HepG2 (cell line): ENCODE results near the gene ERICH3. TPM values are rescaled to one million over a fixed set of nuclear protein-coding genes. Genes with fewer than 3 reads are reported as not detected.

Experiments used
- ATAC-seq: fragments of 200-7000 bp; cut with Tn5 transposase; 3 replicates; pipeline ENCODE4 v1.9.1; 2020; ENCODE audit warnings: mild to moderate bottlenecking, moderate library complexity
- BruUV-seq: library from RNA; stranded (reverse); fragments of 400-500 nt; replicated peaks from 2 replicates; lab custom pipeline; 2021; lab: Mats Ljungman, UMichigan
- CTCF ChIA-PET: fragments of 300-600 bp; formaldehyde crosslinking; extraction: SDS; loops from one replicate; lab custom pipeline; 2021; ENCODE audit warnings: low total read pairs, inconsistent platforms, low intra/inter-chr PET ratio; lab: Yijun Ruan, JAX
- POLR2A ChIA-PET: fragments of 350-600 bp; sonication (Branson Sonifier 250); formaldehyde crosslinking; loops from one replicate; lab custom pipeline; 2020; ENCODE audit warnings: antibody characterized with exemption, inconsistent platforms; lab: Yijun Ruan, JAX
- DNase-seq: peaks from one replicate; pipeline ENCODE4 v3.0.0-alpha.2; 2015; ENCODE audit warnings: low spot score
- FAIRE-seq: peaks from 3 replicates; lab custom pipeline; 2011; peaks lifted over from hg19 to GRCh38; lab: Jason Lieb, UNC
- H2AFZ ChIP-seq: one replicate; pipeline ENCODE4 v1.6.1; 2011; ENCODE audit warnings: low read length, inconsistent platforms
- H3K27ac ChIP-seq: fragments of 300-600 bp; 3 replicates; pipeline ENCODE4 v1.8.0; 2011; ENCODE audit warnings: mixed run types, mild to moderate bottlenecking, mixed read lengths, low read length, inconsistent platforms; ENCODE audit not compliant: insufficient read depth; ENCODE audit errors: extremely low read length
- H3K27me3 ChIP-seq, 2 experiments: fragments of 200-600 bp in 1 of 2; 2 replicates in 1 of 2; 3 replicates in 1 of 2; pipeline versions ENCODE4 v1.6.0 to v1.8.0; 2011; ENCODE audit warnings: low read length in 2 of 2, mild to moderate bottlenecking in 2 of 2, moderate library complexity in 2 of 2, inconsistent platforms in 1 of 2; ENCODE audit not compliant: insufficient read depth in 2 of 2, control insufficient read depth in 1 of 2
- H3K36me3 ChIP-seq, 2 experiments: fragments of 200-600 bp in 1 of 2; replicated peaks in 1 of 2; 2 replicates in 1 of 2; 3 replicates in 1 of 2; pipeline versions ENCODE4 v1.5.1 to v1.8.0; 2011; ENCODE audit warnings: low read length in 2 of 2, inconsistent platforms in 1 of 2; ENCODE audit not compliant: insufficient read depth in 2 of 2, control insufficient read depth in 1 of 2
- H3K4me1 ChIP-seq: 2 replicates; pipeline ENCODE4 v1.5.1; 2012; ENCODE audit warnings: low read length, inconsistent platforms; ENCODE audit not compliant: insufficient read depth
- H3K4me2 ChIP-seq: 2 replicates; pipeline ENCODE4 v1.6.0; 2011; ENCODE audit warnings: low read depth, low read length, inconsistent platforms
- H3K4me3 ChIP-seq, 3 experiments: fragments of 200-600 bp in 1 of 3; sonication (generic), shearing (Covaris generic) in 1 of 3; replicated peaks in 1 of 3; 2 replicates each; pipeline ENCODE4 v1.5.1; 2011 to 2016; ENCODE audit warnings: low read length in 3 of 3, inconsistent platforms in 2 of 3, low read depth in 2 of 3, mild to moderate bottlenecking in 2 of 3, control low read depth in 1 of 3, mixed read lengths in 1 of 3; ENCODE audit not compliant: insufficient read depth in 1 of 3
- H3K79me2 ChIP-seq: one replicate; pipeline ENCODE4 v1.6.1; 2011; ENCODE audit warnings: low read length, inconsistent platforms; ENCODE audit not compliant: insufficient read depth
- H3K9ac ChIP-seq: 2 replicates; pipeline ENCODE4 v1.6.0; 2011; ENCODE audit warnings: mild to moderate bottlenecking, low read depth, low read length, inconsistent platforms; ENCODE audit not compliant: insufficient read depth
- H3K9me3 ChIP-seq: 2 replicates; pipeline ENCODE4 v1.5.1; 2012; ENCODE audit warnings: mild to moderate bottlenecking, low read length
- H4K20me1 ChIP-seq: 2 replicates; pipeline ENCODE4 v1.6.0; 2011; ENCODE audit warnings: inconsistent platforms, mild to moderate bottlenecking, low read length, moderate library complexity; ENCODE audit not compliant: insufficient read depth
- ARID3A ChIP-seq: IDR thresholded peaks from 2 replicates; pipeline ENCODE4 v1.6.1; 2012; ENCODE audit warnings: low read depth, low read length, improper control_type of control experiment
- ATRX ChIP-seq: sonication (generic); formaldehyde crosslinking; IDR thresholded peaks from 2 replicates; pipeline ENCODE4 v1.4.0; 2020; ENCODE audit warnings: missing genetic modification reagents, borderline replicate concordance
- BCL6 ChIP-seq: IDR thresholded peaks from 2 replicates; pipeline ENCODE4 v1.6.1; 2016; ENCODE audit warnings: missing genetic modification reagents, missing compliant biosample characterization
- DR1 ChIP-seq: sonication (generic); formaldehyde crosslinking; IDR thresholded peaks from 2 replicates; pipeline ENCODE4 v1.8.0; 2021; ENCODE audit warnings: mild to moderate bottlenecking, missing genetic modification reagents, inconsistent platforms
- GLI4 ChIP-seq: sonication (generic); formaldehyde crosslinking; IDR thresholded peaks from 2 replicates; pipeline ENCODE4 v1.5.1; 2020; ENCODE audit warnings: missing genetic modification reagents, mild to moderate bottlenecking, moderate library complexity, borderline replicate concordance
- HNF1B ChIP-seq: sonication (generic); formaldehyde crosslinking; IDR thresholded peaks from 2 replicates; pipeline ENCODE4 v1.5.1; 2020; ENCODE audit warnings: mild to moderate bottlenecking, moderate library complexity, missing genetic modification reagents
- HNF4G ChIP-seq, 2 experiments: sonication (generic) in 1 of 2; formaldehyde crosslinking in 1 of 2; IDR thresholded peaks; 2 replicates each; pipeline versions ENCODE4 v1.4.0 to v1.6.1; 2011 to 2020; ENCODE audit warnings: borderline replicate concordance in 2 of 2, low read depth in 2 of 2, mild to moderate bottlenecking in 2 of 2, low read length in 1 of 2, missing genetic modification reagents in 1 of 2, moderate library complexity in 1 of 2
- PRDM10 ChIP-seq: sonication (generic); formaldehyde crosslinking; IDR thresholded peaks from 2 replicates; pipeline ENCODE4 v1.4.0; 2020; ENCODE audit warnings: low read depth, missing genetic modification reagents
- THAP11 ChIP-seq: IDR thresholded peaks from 2 replicates; pipeline ENCODE4 v1.6.1; 2016; ENCODE audit warnings: missing biosample characterization, missing genetic modification reagents
- YEATS2 ChIP-seq: sonication (generic); formaldehyde crosslinking; IDR thresholded peaks from 2 replicates; pipeline ENCODE4 v1.4.0; 2020; ENCODE audit warnings: missing genetic modification reagents, borderline replicate concordance
- ZBTB38 ChIP-seq: sonication (generic); formaldehyde crosslinking; IDR thresholded peaks from 2 replicates; pipeline ENCODE4 v1.5.1; 2020; ENCODE audit warnings: mild to moderate bottlenecking, missing genetic modification reagents
- WGBS: methylation state at CpG from one replicate; pipeline ENCODE4 v1.1.6; 2017; ENCODE audit warnings: low lambda C conversion rate; 5-methylcytosine and 5-hydroxymethylcytosine counted together
- in situ Hi-C: cut with HindIII; loops from 2 replicates; pipeline ENCODE4 v1.10.0; 2017; ENCODE audit warnings: low pct_unique_long_range_greater_than_20kb; ENCODE audit not compliant: extremely low pct_ligation_motif_present
- intact Hi-C: fragments of 100-400 bp; cut with micrococcal nuclease; formaldehyde crosslinking; loops from one replicate; pipeline ENCODE4 v1.10.0; 2022; ENCODE audit not compliant: unreplicated experiment
- polyA plus RNA-seq, 8 experiments: library from polyadenylated mRNA; depleted of rRNA in 3 of 8; stranded (reverse) in 7 of 8; unstranded in 1 of 8; fragments of >200 nt; fragmentation: Illumina TruSeq in 4 of 8; extraction: Trizol in 4 of 8; gene quantifications; 2 replicates each; pipeline versions ENCODE4 v1.2.1 to v1.2.3, GENCODE V29; 2011 to 2016; ENCODE audit warnings: low read depth in 4 of 8, missing spikeins in 1 of 8, mixed read lengths in 1 of 8; ENCODE audit not compliant: insufficient read depth in 1 of 8
- total RNA-seq, 5 experiments: library from RNA; depleted of rRNA; stranded (reverse); fragments of >200 nt; fragmentation: Illumina TruSeq; extraction: Trizol; gene quantifications; 2 replicates each; pipeline ENCODE4 v1.2.3, GENCODE V29; 2016; ENCODE audit warnings: low read depth in 1 of 5

Gene ERICH3
- total and polyA plus RNA-seq, 2 of the 13 experiments (the other 11 are each of a cell fraction or from before 2014, with no cell fraction given) = 0.03 TPM; not detected in 1

GRCh38 chr1:74523873-74524480 is 149.6 kb downstream of the ERICH3 start:
- ChIA-PET CTCF (no interaction called here), POLR2A (no interaction called here)
- H3K4me1 ChIP-seq = no peaks in the 10 kb centered on the region
- no TSS peak for BruUV-seq
- DNase-seq = no peak
- TF ChIP-seq HNF4G (IDR thresholded peaks at IDR 0.05; ENCODE audit: borderline replicate concordance, low read depth, low read length) (no peak), HNF4G (CRISPR knock-in tag; IDR thresholded peaks at IDR 0.05; ENCODE audit: borderline replicate concordance, low read depth) (no peak), DR1 (CRISPR knock-in tag) (no peak), ZBTB38 (CRISPR knock-in tag) (no peak), GLI4 (no peak), ATRX (CRISPR knock-in tag) (no peak), YEATS2 (CRISPR knock-in tag) (no peak), THAP11 (CRISPR knock-in tag) (no peak), BCL6 (CRISPR knock-in tag) (no peak), PRDM10 (no peak), ARID3A (no peak), HNF1B (CRISPR knock-in tag) (no peak)
- no peak overlapping the region for H3K4me2 ChIP-seq
- no peak for FAIRE-seq
- in situ Hi-C loops = no loop called here
- no peaks in the 10 kb centered on the region for H3K36me3 ChIP-seq
- no peak for ATAC-seq
- H3K9me3 ChIP-seq = no peaks in the 10 kb centered on the region
- H4K20me1 ChIP-seq = no peaks in the 10 kb centered on the region
- 0% methylated on average over 2 of the region's 2 CpGs for WGBS
- H3K27ac ChIP-seq = no peak overlapping the region
- H3K27me3 ChIP-seq = no peaks in the 10 kb centered on the region
- no peak overlapping the region for H3K9ac ChIP-seq
- intact Hi-C loops = no loop called here
- no peaks in the 10 kb centered on the region for H3K79me2 ChIP-seq
- no peak overlapping the region for H2AFZ ChIP-seq
- H3K4me3 ChIP-seq = no peak overlapping the region
